ENCODE measurements around the gene JAKMIP3.
A peak's percentile ranks its signal among the peaks of the same experiment; 100 is the strongest.

JAKMIP3 gene

GRCh38 chr10:132030898-132031463, 34.8 kb upstream of the JAKMIP3 start:
- Histone ChIP-seq H3K9me3 (ENCODE audit: severe bottlenecking) (no peaks in the 10 kb centered on the region), H3K27ac (no peak overlapping the region), H3K36me3 (no peaks in the 10 kb centered on the region), H3K4me3 (ENCODE audit: low read depth, low read length) (no peak overlapping the region), H3K27me3 (ENCODE audit: insufficient read depth, low read depth, severe bottlenecking) (peaks cover 9% of the 10 kb centered on the region)
- DNase-seq, result no peak
- TF ChIP-seq CTCF (IDR thresholded peaks at IDR 0.05; ENCODE audit: low read depth, low read length), result no peak

GRCh38 chr10:132033632-132034031, 32.1 kb upstream of the JAKMIP3 start:
- no peak for DNase-seq
- no peak overlapping the region for H3K4me3 ChIP-seq (ENCODE audit: low read depth, low read length)
- H3K27ac ChIP-seq, result no peak overlapping the region
- no peaks in the 10 kb centered on the region for H3K9me3 ChIP-seq (ENCODE audit: severe bottlenecking)
- TF ChIP-seq CTCF (IDR thresholded peaks at IDR 0.05; ENCODE audit: low read depth, low read length), result no peak
- peaks cover 19% of the 10 kb centered on the region for H3K27me3 ChIP-seq (ENCODE audit: insufficient read depth, low read depth, severe bottlenecking)
- no peaks in the 10 kb centered on the region for H3K36me3 ChIP-seq

- Histone ChIP-seq H3K27me3 (ENCODE audit: insufficient read depth, low read depth, severe bottlenecking) (peaks cover 19% of the 10 kb centered on the region), H3K27ac (no peak overlapping the region), H3K36me3 (no peaks in the 10 kb centered on the region), H3K4me3 (ENCODE audit: low read depth, low read length) (no peak overlapping the region), H3K9me3 (ENCODE audit: severe bottlenecking) (no peaks in the 10 kb centered on the region)
- TF ChIP-seq CTCF (IDR thresholded peaks at IDR 0.05; ENCODE audit: low read depth, low read length), result no peak
- no peak for DNase-seq
These were observed 30.3 kb upstream of the JAKMIP3 start for GRCh38 chr10:132035476-132035875.

- Histone ChIP-seq H3K4me3 (ENCODE audit: low read depth, low read length) (peak overlapping the region; percentile 52), H3K9me3 (ENCODE audit: severe bottlenecking) (no peaks in the 10 kb centered on the region), H3K27ac (no peak overlapping the region), H3K27me3 (ENCODE audit: insufficient read depth, low read depth, severe bottlenecking) (peaks cover 19% of the 10 kb centered on the region), H3K36me3 (no peaks in the 10 kb centered on the region)
- peak; percentile 46 for DNase-seq
- no peak for TF ChIP-seq CTCF (IDR thresholded peaks at IDR 0.05; ENCODE audit: low read depth, low read length)
These were observed 29.4 kb upstream of the JAKMIP3 start for GRCh38 chr10:132036153-132036886.

- no peaks in the 10 kb centered on the region for H3K9me3 ChIP-seq (ENCODE audit: severe bottlenecking)
- no peaks in the 10 kb centered on the region for H3K36me3 ChIP-seq
- H3K27me3 ChIP-seq (ENCODE audit: insufficient read depth, low read depth, severe bottlenecking), result peaks cover 19% of the 10 kb centered on the region
- no peak for DNase-seq
- no peak overlapping the region for H3K27ac ChIP-seq
- peak overlapping the region; percentile 52 for H3K4me3 ChIP-seq (ENCODE audit: low read depth, low read length)
- TF ChIP-seq CTCF (IDR thresholded peaks at IDR 0.05; ENCODE audit: low read depth, low read length), result peak; percentile 28; the same call in 1 of the 2 replicates
These were observed 28.7 kb upstream of the JAKMIP3 start for GRCh38 chr10:132036887-132037675.
